Activated CD8-positive, alpha-beta memory T cell treated with anti-CD3 and anti-CD28 coated beads, Interleukin-2, amount 10 ng/mL, durations not matched to agents 7 days and 5 days (primary cell): ENCODE measurements around the gene LST1. TPM values are rescaled to one million over a fixed set of nuclear protein-coding genes. Genes with fewer than 3 reads are reported as not detected.

ENCODE experiments used
- ATAC-seq: fragments of 150-1000 bp; cut with Tn5 transposase; one replicate; pipeline ENCODE4 v1.10.0; 2021; ENCODE audit warnings: moderate library complexity
- CTCF ChIA-PET: fragments of 350-600 bp; sonication (Branson Sonifier 250); formaldehyde crosslinking; loops from one replicate; lab custom pipeline; 2021; ENCODE audit warnings: antibody characterized with exemption; lab: Charles Lee
- DNase-seq: peaks from one replicate; pipeline ENCODE4 v3.0.0-alpha.2; 2020
- H3K27ac Mint-ChIP-seq: one replicate; pipeline ENCODE4 v1.8.0; 2021; ENCODE audit warnings: mild to moderate bottlenecking, mixed read lengths
- H3K27me3 Mint-ChIP-seq: one replicate; pipeline ENCODE4 v1.8.0; 2021; ENCODE audit warnings: mixed read lengths
- H3K36me3 Mint-ChIP-seq: one replicate; pipeline ENCODE4 v1.8.0; 2021; ENCODE audit warnings: mild to moderate bottlenecking, mixed read lengths
- H3K4me1 Mint-ChIP-seq: one replicate; pipeline ENCODE4 v1.8.0; 2021; ENCODE audit warnings: mixed read lengths
- H3K4me3 Mint-ChIP-seq: one replicate; pipeline ENCODE4 v1.8.0; 2021; ENCODE audit warnings: mild to moderate bottlenecking, moderate library complexity, mixed read lengths
- H3K9me3 Mint-ChIP-seq: one replicate; pipeline ENCODE4 v1.8.0; 2022; ENCODE audit warnings: low read depth, mixed read lengths
- microRNA-seq: library from miRNA; unstranded; fragments of <30 nt; microRNA quantifications from one replicate; pipeline ENCODE4 v1.2.0, GENCODE V29; 2022
- total RNA-seq, 2 experiments: library from RNA; stranded (reverse); gene quantifications; one replicate each; pipeline ENCODE4 v1.2.3, GENCODE V29; 2021

Gene LST1
- total RNA-seq, 2 experiments from 2014 or later, result 71.6 to 109 TPM

GRCh38 chr6:31632279-31632946, 46.3 kb downstream of the LST1 start:
- Mint-ChIP-seq H3K9me3 (no peaks in the 10 kb centered on the region), H3K4me1 (peaks cover 5% of the 10 kb centered on the region), H3K27me3 (no peaks in the 10 kb centered on the region), H3K4me3 (no peak overlapping the region), H3K36me3 (peaks cover 69% of the 10 kb centered on the region), H3K27ac (no peak overlapping the region)
- DNase-seq (no peak), ATAC-seq (no peak)
- CTCF ChIA-PET, result no interaction called here

GRCh38 chr6:31633447-31633846, 47.4 kb downstream of the LST1 start:
- peaks cover 5% of the 10 kb centered on the region for H3K4me1 Mint-ChIP-seq

GRCh38 chr6:31634131-31634530, 48.1 kb downstream of the LST1 start:
- peaks cover 5% of the 10 kb centered on the region for H3K4me1 Mint-ChIP-seq
- no peaks in the 10 kb centered on the region for H3K9me3 Mint-ChIP-seq
- peaks cover 63% of the 10 kb centered on the region for H3K36me3 Mint-ChIP-seq
- no peak for ATAC-seq
- CTCF ChIA-PET, result interaction anchor here (0.6 to 1.7 kb wide), 2 partner anchors 13 to 17 kb away, joined by 3 read pairs; no protein-coding TSS in a partner anchor
- peak overlapping the region; percentile 13 for H3K27ac Mint-ChIP-seq
- DNase-seq, result no peak
- H3K4me3 Mint-ChIP-seq, result no peak overlapping the region
- no peaks in the 10 kb centered on the region for H3K27me3 Mint-ChIP-seq

More at GRCh38 chr6:31633447-31633846, 47.4 kb downstream of the LST1 start:
- CTCF ChIA-PET, result no interaction called here
- H3K9me3 Mint-ChIP-seq, result no peaks in the 10 kb centered on the region
- H3K36me3 Mint-ChIP-seq, result peaks cover 63% of the 10 kb centered on the region
- DNase-seq (no peak), ATAC-seq (no peak)
- no peaks in the 10 kb centered on the region for H3K27me3 Mint-ChIP-seq
- no peak overlapping the region for H3K27ac Mint-ChIP-seq
- H3K4me3 Mint-ChIP-seq, result no peak overlapping the region

- Mint-ChIP-seq H3K27ac (peak overlapping the region; percentile 39), H3K9me3 (no peaks in the 10 kb centered on the region), H3K4me1 (peaks cover 6% of the 10 kb centered on the region), H3K27me3 (no peaks in the 10 kb centered on the region), H3K4me3 (no peak overlapping the region), H3K36me3 (peaks cover 61% of the 10 kb centered on the region)
- ATAC-seq, result no peak
- CTCF ChIA-PET, result interaction anchor here (1.0 to 1.7 kb wide), 3 partner anchors 15 to 36 kb away, joined by 3 read pairs; no protein-coding TSS in a partner anchor
- no peak for DNase-seq
Measured at GRCh38 chr6:31634969-31635575, 49.0 kb downstream of the LST1 start.

GRCh38 chr6:31636698-31637596, 50.9 kb downstream of the LST1 start:
- ATAC-seq (no peak), DNase-seq (no peak)
- Mint-ChIP-seq H3K27ac (no peak overlapping the region), H3K36me3 (peaks cover 49% of the 10 kb centered on the region), H3K4me3 (no peak overlapping the region), H3K27me3 (no peaks in the 10 kb centered on the region), H3K4me1 (peaks cover 6% of the 10 kb centered on the region), H3K9me3 (no peaks in the 10 kb centered on the region)
- CTCF ChIA-PET, result interaction anchor here (1.3 kb wide), 1 partner anchor 10 kb away, joined by 3 read pairs; no protein-coding TSS in a partner anchor

Small RNA genes lying within 50 kb of the gene (microRNA-seq; reads per million reads assigned to microRNA genes)
- not detected for gene MIR6832

Other genes starting within 250 kb of the LST1 start
- 1,000 to 10,000 TPM; 4,786 to 5,045 TPM for gene HLA-B, start 229.1 kb upstream of the LST1 start, total RNA-seq
- gene MICA, start 182.7 kb upstream of the LST1 start, total RNA-seq, result 10 to 100 TPM; 15.6 to 24.7 TPM
- 10 to 100 TPM; 44.1 to 63.8 TPM for gene MICB, start 88.1 kb upstream of the LST1 start, total RNA-seq
- not detected for gene MCCD1, start 57.3 kb upstream of the LST1 start, total RNA-seq
- gene DDX39B, start 44.3 kb upstream of the LST1 start, total RNA-seq, result 100 to 1,000 TPM; 495 to 503 TPM
- 1 to 10 TPM; 1.0 to 3.8 TPM for gene ATP6V1G2, start 39.7 kb upstream of the LST1 start, total RNA-seq
- gene NFKBIL1, start 38.7 kb upstream of the LST1 start, total RNA-seq, result 10 to 100 TPM; 13.6 to 16.2 TPM
- 10 to 100 TPM; 21.8 to 70.0 TPM for gene LTA, start 14.0 kb upstream of the LST1 start, total RNA-seq
- gene TNF, start 10.7 kb upstream of the LST1 start, total RNA-seq, result 10 to 100 TPM; 58.8 to 65.1 TPM
- gene LTB, start 3.9 kb upstream of the LST1 start, total RNA-seq, result 100 to 1,000 TPM; 608 to 839 TPM
- 100 to 1,000 TPM; 137 to 152 TPM for gene NCR3, start 6.7 kb downstream of the LST1 start, total RNA-seq
- gene AIF1, start 29.0 kb downstream of the LST1 start, total RNA-seq, result 10 to 100 TPM; 47.4 to 63.4 TPM
- gene PRRC2A, start 34.4 kb downstream of the LST1 start, total RNA-seq, result 100 to 1,000 TPM; 265 to 286 TPM
- 100 to 1,000 TPM; 243 to 245 TPM for gene BAG6, start 66.4 kb downstream of the LST1 start, total RNA-seq
- 1 to 10 TPM; 1.9 to 3.7 TPM for gene APOM, start 69.6 kb downstream of the LST1 start, total RNA-seq
- gene C6orf47, start 74.5 kb downstream of the LST1 start, total RNA-seq, result 10 to 100 TPM; 24.7 to 27.2 TPM
- gene GPANK1, start 78.7 kb downstream of the LST1 start, total RNA-seq, result 10 to 100 TPM; 34.9 to 41.6 TPM
- 100 to 1,000 TPM; 206 to 236 TPM for gene CSNK2B, start 79.8 kb downstream of the LST1 start, total RNA-seq
- gene LY6G5B, start 83.7 kb downstream of the LST1 start, total RNA-seq, result 10 to 100 TPM; 16.1 to 25.0 TPM
- 1 to 10 TPM; 2.6 to 3.8 TPM for gene LY6G5C, start 94.8 kb downstream of the LST1 start, total RNA-seq
- gene ABHD16A, start 117.0 kb downstream of the LST1 start, total RNA-seq, result 10 to 100 TPM; 49.0 to 56.7 TPM
- gene LY6G6F, start 120.6 kb downstream of the LST1 start, total RNA-seq, result not detected
- not detected for gene LY6G6D, start 129.1 kb downstream of the LST1 start, total RNA-seq
- not detected for gene LY6G6C, start 135.5 kb downstream of the LST1 start, total RNA-seq
- gene MPIG6B, start 137.1 kb downstream of the LST1 start, total RNA-seq, result under 1 TPM; 0.20 to 0.33 TPM
- 10 to 100 TPM; 13.6 to 23.4 TPM for gene DDAH2, start 143.0 kb downstream of the LST1 start, total RNA-seq
- gene CLIC1, start 150.3 kb downstream of the LST1 start, total RNA-seq, result 100 to 1,000 TPM; 544 to 561 TPM
- gene MSH5, start 153.7 kb downstream of the LST1 start, total RNA-seq, result 100 to 1,000 TPM in 1 of 2 experiments, 10 to 100 TPM in 1; 75.6 to 109 TPM
- gene SAPCD1, start 176.4 kb downstream of the LST1 start, total RNA-seq, result 10 to 100 TPM; 12.8 to 19.2 TPM
- 1 to 10 TPM; 5.7 to 6.4 TPM for gene VWA7, start 191.1 kb downstream of the LST1 start, total RNA-seq
- gene VARS1, start 209.5 kb downstream of the LST1 start, total RNA-seq, result 100 to 1,000 TPM; 107 to 140 TPM
- gene LSM2, start 220.7 kb downstream of the LST1 start, total RNA-seq, result 100 to 1,000 TPM; 124 to 129 TPM
- 1 to 10 TPM; 2.9 to 3.1 TPM for gene HSPA1L, start 229.0 kb downstream of the LST1 start, total RNA-seq
- gene HSPA1A, start 229.3 kb downstream of the LST1 start, total RNA-seq, result 100 to 1,000 TPM; 124 to 137 TPM
- gene HSPA1B, start 241.5 kb downstream of the LST1 start, total RNA-seq, result 10 to 100 TPM; 64.6 to 71.6 TPM